HG03039 (cell line): ENCODE results near the gene YARS2.
"Not testable (repeated sequence)": the region's sequence is repeated elsewhere in the genome, so short reads cannot be mapped to it uniquely, and the experiment has no call there.

Source experiments
- ATAC-seq: cut with Tn5 transposase; IDR thresholded peaks from one replicate; pipeline ENCODE4 v1.9.1; 2021; ENCODE audit warnings: mild to moderate bottlenecking, moderate library complexity; ENCODE audit not compliant: unreplicated experiment

YARS2 gene

DNA sequence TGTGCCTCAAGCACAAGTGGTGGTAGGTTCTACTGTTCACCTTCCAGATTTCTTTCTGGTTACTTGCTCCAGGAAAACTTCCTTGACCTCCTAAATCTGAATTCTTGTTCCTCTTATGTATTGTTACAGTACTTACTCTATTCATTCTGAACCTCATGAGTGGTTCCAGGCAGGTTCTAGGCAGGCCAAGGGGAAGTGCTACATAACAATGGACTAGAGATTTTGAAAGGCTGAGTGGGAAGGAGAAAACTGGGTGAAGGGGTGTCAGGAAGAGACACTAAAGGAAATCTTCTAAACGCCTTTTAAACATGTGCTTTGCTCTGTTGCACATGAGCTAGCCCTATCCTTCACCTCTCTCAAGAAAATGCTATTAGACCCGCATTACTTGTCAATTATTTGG lies 1.6 kb downstream of the YARS2 start:
- ATAC-seq = no peak

GRCh38 chr12:32753605-32754004 lies 2.1 kb downstream of the YARS2 start:
- no peak for ATAC-seq

GRCh38 chr12:32743264-32743663 lies 12.4 kb downstream of the YARS2 start:
- ATAC-seq = no peak

DNA sequence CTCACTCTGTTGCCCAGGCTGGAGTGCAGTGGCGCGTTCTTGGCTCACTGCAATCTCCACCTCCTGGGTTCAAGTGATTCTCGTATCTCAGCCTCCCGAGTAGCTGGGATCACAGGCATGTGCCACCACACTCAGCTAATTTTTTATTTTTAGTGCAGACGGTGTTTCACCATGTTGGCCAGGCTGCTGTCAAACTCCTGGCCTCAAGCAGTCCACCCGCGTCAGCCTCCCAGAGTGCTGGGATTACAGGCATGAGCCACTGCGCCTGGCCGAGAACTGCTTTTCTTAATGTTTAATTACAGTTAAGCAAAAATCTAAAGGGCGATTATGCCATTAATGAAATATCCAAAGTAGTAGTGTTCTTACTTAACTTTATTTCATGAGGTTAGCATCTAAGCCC lies 13.6 kb downstream of the YARS2 start:
- no peak for ATAC-seq

DNA sequence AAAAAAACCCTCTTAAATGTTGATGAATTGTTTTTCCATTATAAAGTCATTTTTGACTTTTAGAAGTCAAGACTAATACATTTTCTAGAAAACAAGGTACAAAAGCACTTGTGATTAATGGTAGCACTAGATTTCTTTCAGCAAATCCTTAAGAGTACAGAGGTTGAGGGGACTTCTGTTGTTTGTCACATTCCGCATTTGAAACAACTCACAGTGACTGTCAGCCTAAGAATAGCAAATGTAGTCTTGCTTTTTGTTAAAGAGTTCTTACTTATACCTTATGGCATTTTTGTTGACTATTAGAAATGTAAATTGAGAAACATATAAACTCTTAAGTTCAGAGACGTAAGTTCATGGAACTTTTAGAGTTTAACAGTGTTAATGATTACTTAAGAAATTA lies 16.4 kb downstream of the YARS2 start:
- ATAC-seq = no peak

- no peak for ATAC-seq
These were observed 18.0 kb downstream of the YARS2 start for GRCh38 chr12:32737715-32738114.

GRCh38 chr12:32736445-32736844 lies 19.3 kb downstream of the YARS2 start:
- no peak for ATAC-seq

DNA sequence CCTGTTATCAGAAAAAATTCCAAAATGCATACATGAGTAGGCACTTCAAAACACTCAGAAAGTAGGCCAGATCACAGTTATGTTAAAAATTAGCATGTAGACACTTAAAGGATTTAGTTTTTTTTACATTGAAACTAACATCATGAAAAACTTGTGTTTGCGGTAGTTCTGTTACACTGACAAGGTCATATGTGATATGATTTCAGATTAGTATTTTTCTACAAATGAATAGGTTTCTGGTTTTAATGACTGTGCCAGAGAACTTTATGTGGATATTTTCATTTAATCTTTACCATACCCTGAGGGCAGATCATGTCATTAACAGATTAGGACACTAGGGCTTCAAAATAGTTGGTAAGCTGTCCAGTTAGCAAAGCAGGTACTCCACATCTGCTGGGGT lies 20.7 kb downstream of the YARS2 start:
- ATAC-seq = no peak

DNA sequence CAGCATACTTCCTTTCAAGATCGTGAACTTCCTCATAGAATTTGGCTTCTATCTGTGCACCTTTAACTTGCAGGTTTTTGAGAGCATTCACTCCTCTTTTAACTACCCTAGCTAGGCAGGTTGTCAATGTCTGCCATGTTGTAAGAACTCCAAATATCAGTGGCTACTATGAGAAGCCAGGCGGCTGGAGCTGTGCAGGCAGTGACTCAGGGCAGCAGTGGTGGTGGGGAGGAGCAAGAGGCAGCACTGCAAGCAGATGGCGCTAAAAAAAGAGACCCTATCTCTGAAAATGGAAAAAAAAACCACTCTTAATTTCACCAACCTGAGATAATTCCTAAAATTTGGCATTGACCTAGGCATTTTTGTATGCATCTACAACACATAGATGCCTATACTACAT lies 28.5 kb downstream of the YARS2 start:
- no peak for ATAC-seq

- no peak for ATAC-seq
These were observed 29.4 kb downstream of the YARS2 start for GRCh38 chr12:32726286-32726685.

DNA sequence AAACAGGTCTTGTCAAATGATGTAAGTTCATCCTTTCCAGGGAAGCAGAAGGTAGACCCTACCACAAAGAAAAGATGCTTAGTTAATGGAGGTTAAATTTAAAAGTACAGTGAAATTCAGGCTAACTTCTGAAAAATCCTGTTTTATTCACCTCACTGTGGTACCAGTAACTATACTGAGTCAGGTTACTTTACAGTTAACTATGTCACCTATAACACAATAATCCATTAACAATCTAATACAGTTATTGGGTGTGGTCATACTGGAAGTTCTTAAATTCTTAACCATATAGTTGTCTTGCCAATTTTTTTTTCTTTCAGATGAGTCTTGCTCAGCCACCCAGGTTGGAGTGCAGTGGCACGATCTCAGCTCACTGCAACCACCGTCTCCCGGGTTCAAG lies 30.4 kb downstream of the YARS2 start:
- not testable (repeated sequence) for ATAC-seq

GRCh38 chr12:32718926-32719325 lies 36.8 kb downstream of the YARS2 start:
- ATAC-seq = no peak

DNA sequence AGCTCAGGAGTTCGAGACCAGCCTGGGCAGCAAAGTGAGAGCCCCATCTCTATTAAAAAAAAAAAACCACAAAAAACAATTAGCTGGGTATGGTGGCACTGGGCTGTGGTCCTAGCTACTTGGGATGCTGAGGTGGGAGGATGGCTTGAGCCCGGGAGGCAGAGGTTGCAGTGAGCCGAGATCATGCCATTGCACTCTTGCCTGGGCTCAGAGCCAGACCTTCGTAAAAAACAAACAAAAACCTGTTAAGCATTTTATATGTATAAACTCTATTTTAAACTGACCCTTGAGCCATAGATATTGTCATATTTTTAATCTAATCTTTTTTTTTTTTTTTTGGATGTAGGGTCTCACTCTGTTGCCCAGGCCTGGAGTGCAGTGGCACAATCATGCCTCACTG lies 40.9 kb downstream of the YARS2 start:
- no peak for ATAC-seq

GRCh38 chr12:32708926-32709325 lies 46.8 kb downstream of the YARS2 start:
- no peak for ATAC-seq

DNA sequence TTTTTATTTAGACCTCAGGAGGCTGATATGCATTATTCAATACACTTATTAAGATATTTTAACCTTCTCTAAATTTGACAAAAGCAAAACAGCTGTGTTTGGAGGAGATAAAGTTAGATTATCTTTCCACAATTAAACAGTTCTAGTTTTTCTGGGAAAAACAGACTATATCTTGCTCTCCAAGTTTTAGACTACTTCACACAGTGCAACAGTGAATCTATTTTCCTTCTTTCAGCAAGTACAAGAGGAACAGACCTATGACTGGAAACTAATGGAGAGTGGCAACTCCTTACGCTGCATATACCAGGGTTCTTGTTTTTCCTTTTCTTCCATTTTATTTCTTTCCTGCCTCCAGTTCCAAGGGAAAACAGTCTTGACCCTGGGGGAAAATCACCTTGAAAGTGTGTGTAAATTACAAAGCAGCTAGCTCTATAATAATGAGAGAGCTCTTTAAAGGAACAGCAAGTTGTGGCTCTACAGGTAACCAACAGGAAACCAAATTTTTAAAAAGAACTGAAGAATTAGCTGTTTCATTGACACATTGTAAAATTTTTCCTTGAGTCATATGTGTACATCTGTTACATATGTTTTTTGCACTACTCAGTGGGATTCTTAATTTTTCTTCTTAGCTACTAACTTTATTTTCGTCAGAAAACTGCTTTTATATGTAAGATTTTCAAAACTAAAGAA lies 49.2 kb downstream of the YARS2 start:
- ATAC-seq = no peak

DNA sequence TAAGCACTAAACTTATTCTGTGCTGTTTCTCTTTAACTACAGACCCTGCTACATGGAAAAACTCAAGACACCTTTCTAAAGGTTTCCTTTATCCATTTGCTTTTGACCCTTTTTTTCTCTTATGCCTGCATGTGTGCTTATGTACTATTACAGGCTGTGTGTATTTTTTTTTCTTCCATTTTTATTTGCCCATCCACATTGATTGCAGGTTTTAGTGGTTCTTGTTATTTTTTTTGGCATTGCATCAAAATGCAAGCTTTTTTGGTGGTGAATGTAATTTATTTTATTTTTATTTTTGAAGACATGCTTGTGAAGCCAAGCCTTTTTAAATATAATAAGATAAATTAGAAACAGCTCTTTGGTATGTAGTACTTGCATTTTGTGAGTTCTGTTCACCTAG lies 49.9 kb downstream of the YARS2 start:
- no peak for ATAC-seq

- no peak for ATAC-seq
These were observed 52.8 kb downstream of the YARS2 start for GRCh38 chr12:32702946-32703345.

DNA sequence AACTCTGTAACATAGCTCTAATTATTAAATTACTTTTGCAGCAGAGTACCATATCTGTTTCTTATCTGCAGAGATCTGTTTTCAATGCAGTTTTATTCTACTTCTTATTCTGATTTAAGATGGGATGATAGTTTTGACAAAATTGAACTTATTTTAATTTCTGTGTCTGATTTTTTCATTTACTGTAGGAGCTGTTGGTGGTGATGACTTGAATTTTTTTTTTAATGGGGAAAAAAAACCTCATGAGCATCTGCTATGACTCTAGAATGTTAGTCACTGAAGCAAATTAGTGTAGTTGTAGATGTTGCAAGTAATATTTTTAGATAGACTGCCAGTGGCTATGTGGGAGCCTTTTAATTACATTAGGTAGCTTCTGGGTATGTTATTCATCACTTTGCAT lies 53.2 kb downstream of the YARS2 start:
- ATAC-seq = no peak

DNA sequence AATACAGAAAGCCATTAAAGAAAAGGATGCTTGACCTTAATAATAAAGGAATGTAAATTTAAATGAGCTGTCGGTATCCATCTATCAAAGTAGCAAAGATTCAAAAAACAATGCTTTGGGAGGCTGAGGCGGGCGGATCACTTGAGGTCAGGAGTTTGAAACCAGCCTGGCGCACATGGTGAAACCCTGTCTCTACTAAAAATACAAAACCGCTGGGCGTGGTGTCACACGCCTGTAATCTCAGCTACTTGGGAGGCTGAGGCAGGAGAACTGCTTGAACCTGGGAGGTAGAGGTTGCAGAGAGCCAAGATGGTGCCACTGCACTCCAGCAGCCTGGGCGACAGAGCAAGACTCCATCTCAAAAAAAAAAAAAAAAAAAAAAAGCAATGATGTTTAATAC lies 56.3 kb downstream of the YARS2 start:
- ATAC-seq = not testable (repeated sequence)

- ATAC-seq = no peak
These were observed 57.4 kb downstream of the YARS2 start for GRCh38 chr12:32698285-32698684.

DNA sequence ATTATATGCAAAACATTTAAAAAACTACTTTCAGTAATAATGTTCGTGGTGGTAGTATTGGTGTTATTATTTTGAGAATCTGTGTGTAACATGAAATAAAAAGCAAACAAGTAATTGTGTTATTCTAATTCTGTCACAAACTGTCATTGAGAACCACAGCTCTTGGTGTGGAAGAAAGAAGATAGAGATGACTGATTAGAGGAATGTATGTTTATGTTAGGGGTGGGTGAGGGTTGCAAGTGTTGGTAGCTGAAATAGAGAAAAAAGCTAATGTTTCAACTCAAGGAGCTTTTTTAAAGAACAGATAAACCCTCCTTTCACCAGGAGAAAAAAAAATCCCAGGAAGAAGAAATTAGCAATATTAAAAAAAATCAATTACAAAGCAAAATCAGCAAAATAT lies 58.3 kb downstream of the YARS2 start:
- no peak for ATAC-seq
